ENCODE measurements around the gene FBXO45. TPM values are rescaled to one million over a fixed set of nuclear protein-coding genes. Genes with fewer than 3 reads are reported as not detected.

Gene FBXO45
- total and polyA plus RNA-seq, 9 of the 15 experiments (the other 6 are each of a cell fraction or from before 2014, with no cell fraction given): 15.2 to 52.8 (median 37.0) TPM

DNA sequence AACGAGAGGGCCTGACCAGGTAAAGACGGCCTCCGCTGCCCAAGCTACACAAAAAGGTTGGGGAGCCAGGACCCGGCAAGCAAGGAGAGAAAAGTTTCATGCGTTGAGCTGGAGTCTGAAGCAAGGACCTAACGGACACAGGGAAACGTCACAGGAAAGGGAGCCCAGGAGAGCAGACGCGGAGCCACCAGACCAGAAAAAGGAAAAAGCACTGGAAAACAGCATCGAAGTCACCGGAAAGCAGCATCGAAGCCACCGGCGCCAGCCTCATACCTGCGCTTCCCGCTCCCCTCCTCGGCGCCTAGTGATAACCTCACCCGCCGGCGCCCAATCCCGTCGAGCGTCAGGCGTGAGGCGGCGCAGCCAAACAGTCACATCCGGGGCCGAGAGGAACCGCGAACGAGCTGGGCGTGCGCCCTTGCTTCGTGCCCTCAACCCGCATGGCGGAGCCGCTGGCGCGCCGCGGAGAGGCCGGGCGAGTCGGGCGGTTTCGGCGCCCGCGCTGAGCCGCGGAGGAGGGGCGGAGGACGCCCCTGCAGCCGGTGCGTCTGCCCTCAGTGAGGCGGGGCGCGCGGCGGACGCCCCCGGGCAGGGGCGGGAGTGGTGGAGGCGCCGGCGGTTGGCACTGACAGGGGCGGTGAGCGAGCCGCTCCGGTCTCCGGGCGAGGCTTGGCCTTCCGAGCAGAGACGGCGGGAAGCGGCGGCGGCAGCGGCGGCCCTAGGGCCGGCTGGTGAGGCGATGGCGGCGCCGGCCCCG, at the start of gene FBXO45, which contains the start of gene WDR53 (continued):
- TF ChIP-seq, protein P1, sequence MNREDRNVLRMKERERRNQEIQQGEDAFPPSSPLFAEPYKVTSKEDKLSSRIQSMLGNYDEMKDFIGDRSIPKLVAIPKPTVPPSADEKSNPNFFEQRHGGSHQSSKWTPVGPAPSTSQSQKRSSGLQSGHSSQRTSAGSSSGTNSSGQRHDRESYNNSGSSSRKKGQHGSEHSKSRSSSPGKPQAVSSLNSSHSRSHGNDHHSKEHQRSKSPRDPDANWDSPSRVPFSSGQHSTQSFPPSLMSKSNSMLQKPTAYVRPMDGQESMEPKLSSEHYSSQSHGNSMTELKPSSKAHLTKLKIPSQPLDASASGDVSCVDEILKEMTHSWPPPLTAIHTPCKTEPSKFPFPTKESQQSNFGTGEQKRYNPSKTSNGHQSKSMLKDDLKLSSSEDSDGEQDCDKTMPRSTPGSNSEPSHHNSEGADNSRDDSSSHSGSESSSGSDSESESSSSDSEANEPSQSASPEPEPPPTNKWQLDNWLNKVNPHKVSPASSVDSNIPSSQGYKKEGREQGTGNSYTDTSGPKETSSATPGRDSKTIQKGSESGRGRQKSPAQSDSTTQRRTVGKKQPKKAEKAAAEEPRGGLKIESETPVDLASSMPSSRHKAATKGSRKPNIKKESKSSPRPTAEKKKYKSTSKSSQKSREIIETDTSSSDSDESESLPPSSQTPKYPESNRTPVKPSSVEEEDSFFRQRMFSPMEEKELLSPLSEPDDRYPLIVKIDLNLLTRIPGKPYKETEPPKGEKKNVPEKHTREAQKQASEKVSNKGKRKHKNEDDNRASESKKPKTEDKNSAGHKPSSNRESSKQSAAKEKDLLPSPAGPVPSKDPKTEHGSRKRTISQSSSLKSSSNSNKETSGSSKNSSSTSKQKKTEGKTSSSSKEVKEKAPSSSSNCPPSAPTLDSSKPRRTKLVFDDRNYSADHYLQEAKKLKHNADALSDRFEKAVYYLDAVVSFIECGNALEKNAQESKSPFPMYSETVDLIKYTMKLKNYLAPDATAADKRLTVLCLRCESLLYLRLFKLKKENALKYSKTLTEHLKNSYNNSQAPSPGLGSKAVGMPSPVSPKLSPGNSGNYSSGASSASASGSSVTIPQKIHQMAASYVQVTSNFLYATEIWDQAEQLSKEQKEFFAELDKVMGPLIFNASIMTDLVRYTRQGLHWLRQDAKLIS (CRISPR knock-in tag; IDR thresholded peaks at IDR 0.05): no peak
- TF ChIP-seq DNMT1 (IDR thresholded peaks at IDR 0.05) (no peak), NFYB (IDR thresholded peaks at IDR 0.05; ENCODE audit: extremely low read depth, insufficient read length) (no peak), PRDM10 (IDR thresholded peaks at IDR 0.05; ENCODE audit: partially characterized antibody) (no peak), OTX1 (CRISPR knock-in tag; IDR thresholded peaks at IDR 0.05) (no peak), CC2D1A (IDR thresholded peaks at IDR 0.05) (peak; percentile 25; the same call in 1 of the 2 replicates), ZNF778 (CRISPR knock-in tag; IDR thresholded peaks at IDR 0.05) (no peak), THRA (IDR thresholded peaks at IDR 0.05) (no peak), E2F4 (CRISPR knock-in tag; IDR thresholded peaks at IDR 0.05; ENCODE audit: low read depth) (peak; percentile 91), FOXJ2 (tag; IDR thresholded peaks at IDR 0.05) (no peak), HMGN3 (IDR thresholded peaks at IDR 0.05; ENCODE audit: borderline replicate concordance, extremely low read depth, insufficient read length, low read depth, low read length) (no peak), PHF8 (IDR thresholded peaks at IDR 0.05; ENCODE audit: borderline replicate concordance, low read length) (peak; percentile 91; the same call in 1 of the 2 replicates)
- TF ChIP-seq, protein P2, sequence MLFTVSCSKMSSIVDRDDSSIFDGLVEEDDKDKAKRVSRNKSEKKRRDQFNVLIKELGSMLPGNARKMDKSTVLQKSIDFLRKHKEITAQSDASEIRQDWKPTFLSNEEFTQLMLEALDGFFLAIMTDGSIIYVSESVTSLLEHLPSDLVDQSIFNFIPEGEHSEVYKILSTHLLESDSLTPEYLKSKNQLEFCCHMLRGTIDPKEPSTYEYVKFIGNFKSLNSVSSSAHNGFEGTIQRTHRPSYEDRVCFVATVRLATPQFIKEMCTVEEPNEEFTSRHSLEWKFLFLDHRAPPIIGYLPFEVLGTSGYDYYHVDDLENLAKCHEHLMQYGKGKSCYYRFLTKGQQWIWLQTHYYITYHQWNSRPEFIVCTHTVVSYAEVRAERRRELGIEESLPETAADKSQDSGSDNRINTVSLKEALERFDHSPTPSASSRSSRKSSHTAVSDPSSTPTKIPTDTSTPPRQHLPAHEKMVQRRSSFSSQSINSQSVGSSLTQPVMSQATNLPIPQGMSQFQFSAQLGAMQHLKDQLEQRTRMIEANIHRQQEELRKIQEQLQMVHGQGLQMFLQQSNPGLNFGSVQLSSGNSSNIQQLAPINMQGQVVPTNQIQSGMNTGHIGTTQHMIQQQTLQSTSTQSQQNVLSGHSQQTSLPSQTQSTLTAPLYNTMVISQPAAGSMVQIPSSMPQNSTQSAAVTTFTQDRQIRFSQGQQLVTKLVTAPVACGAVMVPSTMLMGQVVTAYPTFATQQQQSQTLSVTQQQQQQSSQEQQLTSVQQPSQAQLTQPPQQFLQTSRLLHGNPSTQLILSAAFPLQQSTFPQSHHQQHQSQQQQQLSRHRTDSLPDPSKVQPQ (CRISPR knock-in tag; IDR thresholded peaks at IDR 0.05; ENCODE audit: borderline replicate concordance): no peak
